Neuron (in vitro differentiated cells): ENCODE data around the gene SRGAP3.

Experiments
- H2AFZ ChIP-seq: one replicate; pipeline ENCODE4 v1.6.1; 2013; ENCODE audit warnings: low read depth, mild to moderate bottlenecking, inconsistent platforms, low read length, moderate library complexity
- H3K27me3 ChIP-seq: one replicate; pipeline ENCODE4 v1.6.1; 2013; ENCODE audit warnings: low read length; ENCODE audit not compliant: insufficient read depth
- H3K36me3 ChIP-seq: one replicate; pipeline ENCODE4 v1.6.1; 2013; ENCODE audit warnings: low read length; ENCODE audit not compliant: insufficient read depth
- H3K4me1 ChIP-seq: one replicate; pipeline ENCODE4 v1.6.1; 2013; ENCODE audit warnings: low read length; ENCODE audit not compliant: insufficient read depth
- H3K4me3 ChIP-seq: 2 replicates; pipeline ENCODE4 v1.5.1; 2013; ENCODE audit warnings: mild to moderate bottlenecking, low read length, moderate library complexity
- H3K9me3 ChIP-seq: one replicate; pipeline ENCODE4 v1.6.1; 2013; ENCODE audit warnings: low read length

The SRGAP3 gene

DNA sequence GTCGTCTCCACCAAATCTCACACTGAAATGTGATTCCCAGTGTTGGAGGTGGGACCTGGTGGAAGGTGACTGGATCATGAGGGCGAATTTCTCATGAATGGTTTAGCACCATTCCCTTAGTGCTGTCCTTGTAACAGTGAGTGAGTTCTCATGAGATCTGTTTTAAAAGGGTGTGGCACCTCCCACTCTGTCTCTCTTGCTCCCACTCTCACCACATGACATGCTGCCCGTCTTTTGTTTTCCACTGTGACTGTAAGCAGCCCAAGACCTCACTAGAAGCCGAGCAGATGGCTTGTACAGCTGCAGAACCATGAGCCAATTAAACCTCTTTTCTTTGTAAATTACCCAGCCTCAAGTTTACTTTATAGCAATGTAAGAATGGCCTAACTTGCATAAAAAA lies 307.3 kb downstream of the SRGAP3 start:
- Histone ChIP-seq H3K4me3 (no peak overlapping the region), H2AFZ (no peak overlapping the region), H3K27me3 (no peaks in the 10 kb centered on the region), H3K36me3 (peaks cover 71% of the 10 kb centered on the region), H3K4me1 (no peaks in the 10 kb centered on the region), H3K9me3 (peaks cover 2% of the 10 kb centered on the region)

DNA sequence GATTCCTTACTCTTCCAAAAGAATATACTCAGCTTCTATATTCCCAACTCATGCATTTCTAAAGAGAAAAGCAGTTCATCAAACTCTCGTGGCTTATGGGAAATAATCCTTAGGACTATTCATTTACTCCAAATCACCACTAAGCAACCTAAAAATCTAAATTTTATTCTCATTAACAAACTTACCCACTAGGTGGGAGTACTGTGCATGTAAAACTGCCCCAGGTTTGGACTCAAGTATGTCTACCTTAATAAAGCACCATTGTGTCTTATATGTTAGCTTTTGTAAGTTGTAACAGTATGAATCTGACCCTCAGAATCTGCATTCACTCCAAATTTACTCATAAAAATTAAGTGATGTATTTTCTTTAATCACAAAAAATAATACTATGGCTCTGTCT lies 311.4 kb downstream of the SRGAP3 start:
- peaks cover 56% of the 10 kb centered on the region for H3K36me3 ChIP-seq
- no peaks in the 10 kb centered on the region for H3K9me3 ChIP-seq
- H3K4me3 ChIP-seq = no peak overlapping the region
- no peaks in the 10 kb centered on the region for H3K4me1 ChIP-seq
- H3K27me3 ChIP-seq = no peaks in the 10 kb centered on the region
- H2AFZ ChIP-seq = no peak overlapping the region

DNA sequence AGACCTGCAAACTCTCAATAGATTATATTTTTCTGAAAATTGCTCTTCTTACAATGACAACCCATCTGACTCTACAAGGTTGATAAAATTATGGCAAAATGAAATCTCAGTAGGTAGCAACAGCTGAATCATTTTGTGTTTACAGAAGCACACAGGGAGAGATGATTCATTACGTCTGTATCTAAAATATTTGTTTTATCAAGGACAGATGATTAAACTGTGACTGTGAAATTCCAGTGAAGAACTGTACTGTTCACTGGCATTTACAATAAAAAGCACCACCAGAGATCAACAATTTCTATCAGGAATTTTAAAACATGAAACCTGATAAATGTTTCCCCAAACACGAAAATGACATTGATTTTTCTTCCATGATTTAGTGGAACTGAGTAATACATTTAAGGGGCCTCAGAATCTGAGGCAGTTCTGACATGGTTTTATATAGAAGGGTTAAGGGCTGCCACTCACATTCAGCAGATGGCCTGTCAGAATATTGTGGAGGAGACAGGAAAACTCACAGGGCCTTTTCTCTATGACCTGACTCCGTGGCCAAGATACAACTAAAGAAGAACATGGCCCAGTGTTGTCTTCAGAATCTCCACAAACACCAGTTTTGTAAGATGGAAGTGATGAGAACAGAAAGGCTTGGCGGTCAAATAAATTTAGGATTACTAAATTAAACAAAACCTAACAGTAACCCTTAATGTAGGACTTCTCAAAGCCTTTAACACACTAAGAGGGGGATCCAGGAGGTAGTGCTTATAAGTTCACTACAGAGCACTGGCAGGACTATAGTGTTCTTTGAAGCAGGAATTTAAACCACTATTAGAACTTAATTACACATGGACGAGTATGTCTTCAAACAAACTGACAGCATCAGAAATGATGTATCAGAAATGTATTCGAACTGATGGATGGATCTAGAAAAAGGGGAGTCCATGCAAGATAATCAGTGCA lies 312.1 kb downstream of the SRGAP3 start:
- H2AFZ ChIP-seq = no peak overlapping the region
- H3K27me3 ChIP-seq = no peaks in the 10 kb centered on the region
- no peak overlapping the region for H3K4me3 ChIP-seq
- H3K36me3 ChIP-seq = peaks cover 53% of the 10 kb centered on the region
- H3K4me1 ChIP-seq = no peaks in the 10 kb centered on the region
- no peaks in the 10 kb centered on the region for H3K9me3 ChIP-seq

DNA sequence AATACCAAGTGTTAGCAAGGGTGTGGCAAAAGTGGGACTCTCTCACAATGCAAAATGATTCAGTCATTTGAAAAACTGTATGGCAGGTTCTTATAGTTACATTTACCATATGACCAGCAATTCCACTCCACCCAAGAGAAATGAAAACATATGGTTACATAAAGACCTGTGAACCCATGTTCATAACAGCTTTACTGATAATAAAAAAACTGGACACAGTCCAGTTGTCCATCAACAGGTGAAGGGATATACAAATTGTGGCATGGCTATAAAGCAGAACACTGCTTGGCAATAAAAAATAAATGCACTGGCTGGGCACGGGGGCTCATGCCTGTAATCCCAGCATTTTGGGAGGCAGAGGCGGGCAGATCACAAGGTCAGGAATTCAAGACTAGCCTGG lies 316.9 kb downstream of the SRGAP3 start:
- Histone ChIP-seq H3K4me1 (no peaks in the 10 kb centered on the region), H3K9me3 (no peaks in the 10 kb centered on the region), H2AFZ (no peak overlapping the region), H3K4me3 (no peak overlapping the region), H3K27me3 (no peaks in the 10 kb centered on the region), H3K36me3 (peaks cover 14% of the 10 kb centered on the region)

DNA sequence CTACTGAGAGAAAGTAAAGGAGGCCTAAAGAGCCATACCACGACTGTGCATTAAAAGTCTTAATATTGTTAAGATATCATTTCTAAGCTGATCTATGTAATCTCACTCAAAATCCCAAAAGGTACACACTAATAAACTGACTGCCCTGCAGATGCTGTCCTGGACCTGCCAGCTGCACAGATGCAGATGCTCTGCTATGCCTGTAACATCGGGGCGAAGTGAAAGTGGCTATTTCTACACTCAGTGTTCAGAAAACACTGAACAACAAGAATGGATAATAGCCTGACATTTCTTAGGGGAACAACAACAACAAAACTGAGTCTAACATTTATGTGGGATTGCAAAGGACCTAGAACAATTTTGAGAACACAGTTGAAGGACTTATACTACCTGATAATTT lies 318.1 kb downstream of the SRGAP3 start:
- no peaks in the 10 kb centered on the region for H3K9me3 ChIP-seq
- no peak overlapping the region for H3K4me3 ChIP-seq
- H2AFZ ChIP-seq = no peak overlapping the region
- no peaks in the 10 kb centered on the region for H3K4me1 ChIP-seq
- H3K36me3 ChIP-seq = peaks cover 12% of the 10 kb centered on the region
- no peaks in the 10 kb centered on the region for H3K27me3 ChIP-seq
